ENCODE data around the gene COL7A1.
"Not testable (repeated sequence)": the region's sequence is repeated elsewhere in the genome, so short reads cannot be mapped to it uniquely, and the experiment has no call there.

COL7A1 gene

DNA sequence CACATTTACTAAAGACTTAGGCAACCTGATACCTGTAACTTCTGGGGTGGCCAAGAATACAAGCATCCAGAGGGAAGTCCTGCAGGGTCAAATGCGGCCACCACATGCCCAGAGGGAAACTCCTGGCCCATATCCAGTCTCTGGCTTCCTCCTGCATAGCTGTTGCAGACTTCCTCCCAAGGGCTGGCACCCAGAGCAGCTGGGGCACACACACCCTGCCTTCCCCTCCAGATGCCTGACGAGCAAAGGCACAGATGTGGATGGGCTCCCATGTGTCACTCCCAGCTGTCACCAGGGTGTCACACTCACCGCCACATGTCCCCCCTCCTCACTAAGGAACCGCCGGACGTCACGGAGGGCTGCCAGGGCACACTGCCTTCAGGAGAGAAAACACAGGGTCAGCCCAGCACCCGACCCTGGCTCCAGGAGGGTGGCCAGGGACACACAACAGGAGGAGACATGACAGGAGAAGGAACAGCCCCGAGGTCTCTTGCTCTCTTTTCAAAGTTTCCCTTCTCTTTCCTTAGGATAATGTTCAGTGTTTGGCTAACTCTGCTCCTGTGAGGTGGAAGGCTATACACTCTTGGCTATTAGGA, 51.8 kb downstream of the COL7A1 start:
- ATAC-seq, result no peak

DNA sequence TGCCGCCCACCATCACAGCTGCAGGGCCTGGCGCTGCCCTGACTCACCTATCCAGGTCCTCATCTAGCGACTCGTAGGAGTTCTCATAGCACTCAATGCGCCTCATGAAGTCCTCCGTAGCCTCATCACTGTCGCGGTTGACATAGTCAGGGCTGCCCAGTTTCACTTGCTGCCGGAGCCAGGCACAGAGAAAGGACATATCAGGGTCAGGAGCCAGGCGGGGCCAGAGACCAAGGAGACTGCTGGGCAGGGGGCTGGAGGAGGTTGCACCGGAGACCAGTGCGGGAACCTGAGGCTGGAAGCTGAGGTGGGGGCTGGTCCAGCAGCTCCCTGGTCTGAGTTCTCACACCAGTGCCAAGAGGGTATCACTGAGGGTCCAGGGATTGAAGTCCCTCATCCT, 56.7 kb downstream of the COL7A1 start:
- DNase-seq (no peak), ATAC-seq (no peak)

More for the DNA sequence above, 51.8 kb downstream of the COL7A1 start:
- no peak for DNase-seq

DNA sequence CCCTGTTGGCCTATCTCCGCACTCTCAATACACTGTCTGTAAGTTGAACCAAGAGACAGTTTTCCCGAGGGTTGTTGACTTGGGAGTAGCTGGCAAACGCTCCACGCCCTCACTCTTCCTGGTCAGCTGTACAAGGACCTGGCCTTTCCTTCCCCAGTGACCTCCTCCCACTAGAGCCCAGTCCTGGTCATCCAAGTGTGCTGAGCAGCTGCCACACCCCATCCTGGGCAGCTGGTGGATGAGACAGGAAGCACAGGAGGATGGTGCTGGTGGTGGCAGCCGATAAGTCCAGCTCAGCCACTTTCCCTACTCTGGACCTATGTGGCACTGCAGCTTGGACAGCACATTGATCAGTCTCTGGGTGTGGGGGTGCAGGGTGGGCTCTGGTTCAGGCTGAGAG, 58.3 kb downstream of the COL7A1 start:
- no peak for ATAC-seq

DNA sequence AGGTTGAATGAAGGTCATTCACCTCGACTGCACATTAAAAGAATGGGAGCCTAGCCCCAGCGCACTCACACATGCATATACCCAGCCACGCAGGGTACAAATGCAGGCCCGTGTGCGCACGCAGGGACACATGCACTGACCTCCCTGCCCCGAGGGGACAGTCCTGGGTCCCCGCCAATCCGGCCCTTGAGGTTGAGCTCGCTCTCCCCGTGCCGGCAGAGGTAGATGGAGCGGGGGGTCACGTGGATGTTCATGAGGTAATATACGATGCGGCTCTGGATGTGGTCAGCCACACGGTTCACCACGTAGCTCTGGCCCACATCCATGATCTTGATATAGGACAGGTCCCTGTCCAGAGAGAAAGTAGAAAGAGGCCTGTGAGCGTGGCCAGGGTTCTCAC, 59.0 kb downstream of the COL7A1 start:
- no peak for ATAC-seq

More for the DNA sequence above, 58.3 kb downstream of the COL7A1 start:
- DNase-seq, result no peak

GRCh38 chr3:48535578-48535977, 59.6 kb downstream of the COL7A1 start:
- DNase-seq (no peak), ATAC-seq (no peak)

More for the DNA sequence above, 59.0 kb downstream of the COL7A1 start:
- DNase-seq, result no peak

GRCh38 chr3:48532977-48533337, 62.2 kb downstream of the COL7A1 start:
- ATAC-seq (no peak), DNase-seq (no peak)

DNA sequence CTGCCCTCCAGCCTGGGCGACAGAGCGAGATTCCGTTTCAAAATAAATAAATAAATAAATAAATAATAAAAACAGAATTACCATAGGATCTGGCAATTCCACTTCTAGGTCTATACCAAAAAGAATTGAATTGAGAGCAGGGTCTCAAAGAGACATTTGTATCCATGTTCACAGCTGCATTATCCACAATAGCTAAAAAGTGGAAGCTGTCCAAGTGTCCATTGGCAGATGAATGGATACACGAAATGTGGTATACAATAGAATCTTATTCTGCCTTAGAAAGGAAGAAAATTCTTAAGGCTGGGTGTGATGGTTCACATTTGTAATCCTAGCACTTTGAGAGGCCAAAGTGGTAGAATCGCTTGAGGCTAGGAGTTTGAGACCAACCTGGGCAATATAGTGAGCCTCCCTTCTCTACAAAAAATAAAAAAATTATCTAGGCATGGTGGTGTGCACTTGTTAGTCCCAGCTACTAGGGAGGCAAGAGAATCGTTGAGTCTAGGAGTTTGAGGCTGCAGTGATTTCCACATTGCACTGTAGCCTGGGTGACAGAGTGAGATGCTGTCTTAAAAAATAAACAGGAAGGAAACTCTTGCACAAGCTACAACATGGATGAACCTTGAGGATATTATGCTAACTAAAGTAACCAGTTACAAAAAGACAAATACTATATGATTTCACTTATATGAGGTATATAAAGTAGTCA, 62.7 kb downstream of the COL7A1 start:
- ATAC-seq (no peak), DNase-seq (no peak)

- not testable (repeated sequence) for ATAC-seq, DNase-seq
Observed at GRCh38 chr3:48530701-48531100, 64.4 kb downstream of the COL7A1 start.

- ATAC-seq, result no peak
- DNase-seq, result no peak
Observed at GRCh38 chr3:48528754-48529153, 66.4 kb downstream of the COL7A1 start.

- DNase-seq, result no peak
- no peak for ATAC-seq
Observed at GRCh38 chr3:48528048-48528447, 67.1 kb downstream of the COL7A1 start.

- no peak for ATAC-seq
- DNase-seq, result no peak
Observed at GRCh38 chr3:48524970-48525369, 70.2 kb downstream of the COL7A1 start.

GRCh38 chr3:48521635-48522034, 73.5 kb downstream of the COL7A1 start:
- no peak for ATAC-seq
- DNase-seq, result no peak

- ATAC-seq, result no peak
- DNase-seq, result no peak
Observed at GRCh38 chr3:48519277-48519643, 75.9 kb downstream of the COL7A1 start.

GRCh38 chr3:48518638-48519276, 76.4 kb downstream of the COL7A1 start:
- DNase-seq (no peak), ATAC-seq (no peak)

GRCh38 chr3:48518069-48518468, 77.1 kb downstream of the COL7A1 start:
- DNase-seq (no peak), ATAC-seq (no peak)

DNA sequence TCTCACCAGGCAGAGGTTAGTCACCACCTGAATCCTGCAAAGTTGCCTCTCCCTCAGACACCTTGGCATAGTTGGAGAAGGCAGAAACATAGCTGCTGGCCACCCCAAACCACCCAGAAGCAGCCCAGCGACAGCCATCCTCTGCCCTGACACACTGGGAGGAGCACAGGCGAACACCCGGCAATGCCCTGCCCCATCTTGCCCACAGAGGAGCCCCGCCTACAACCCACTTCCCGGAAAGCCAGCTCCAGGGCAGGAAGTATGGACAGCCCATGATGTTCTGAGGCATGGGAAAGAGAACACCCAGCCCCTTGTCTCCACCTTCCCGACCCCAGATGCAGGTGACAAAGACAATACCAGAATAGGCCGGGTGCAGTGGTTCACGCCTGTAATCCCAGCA, 78.6 kb downstream of the COL7A1 start:
- ATAC-seq, result no peak
- DNase-seq, result no peak

DNA sequence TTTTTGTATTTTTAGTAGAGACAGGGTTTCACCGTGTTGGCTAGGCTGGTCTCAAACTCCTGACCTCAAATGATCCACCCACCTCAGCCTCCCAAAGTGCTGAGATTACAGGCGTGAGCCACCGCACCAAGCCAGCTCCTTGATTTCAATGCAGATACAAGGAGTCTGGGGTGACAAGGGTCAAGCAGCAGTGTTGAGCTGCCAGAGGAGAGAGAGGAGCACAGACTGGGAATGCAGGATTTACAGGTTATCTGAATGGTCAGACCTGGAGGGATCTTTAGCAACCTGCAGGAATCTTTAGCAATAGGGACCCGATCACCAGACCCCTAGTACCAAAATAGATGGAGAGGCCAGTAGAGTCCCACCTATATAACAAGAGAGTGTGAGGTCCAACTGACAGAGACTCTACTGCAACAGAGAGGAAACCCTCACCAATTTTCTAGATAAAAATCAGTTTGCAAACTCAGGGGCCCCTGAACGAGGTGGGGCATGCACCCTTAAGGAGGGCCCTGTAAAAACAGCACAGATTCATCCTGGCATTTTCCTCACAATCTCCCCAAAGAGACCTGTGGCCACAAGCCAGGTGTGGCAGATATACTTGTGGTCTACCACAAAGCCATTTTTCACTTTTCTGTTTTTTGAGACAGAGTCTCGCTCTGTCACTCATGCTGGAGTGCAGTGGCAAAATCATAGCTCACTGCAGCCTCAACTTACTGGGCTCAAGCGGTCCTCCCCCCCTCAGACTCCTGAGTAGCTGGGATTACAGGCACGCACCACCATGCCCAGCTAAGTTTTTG, 80.5 kb downstream of the COL7A1 start:
- ATAC-seq, result peak; percentile 69
- no peak for DNase-seq
